ENCODE results near the gene CNDP2. TPM values are rescaled to one million over a fixed set of nuclear protein-coding genes. Genes with fewer than 3 reads are reported as not detected.

CNDP2 gene
- total RNA-seq, 4 donors from 2014 or later, result 31.1 to 52.5 (median 42.9) TPM

- intact Hi-C loops (cut with DNase I), result loop anchor here (5.0 kb wide), 1 partner anchor 354 kb away; no protein-coding TSS in a partner anchor
- no peaks in the 10 kb centered on the region for H3K36me3 ChIP-seq
- H3K27me3 ChIP-seq, result peaks cover 0 to 12% (median 0%) of the 10 kb centered on the region in 4 donors
- WGBS, result 95% methylated on average over 6 of the region's 6 CpGs
- H3K4me3 ChIP-seq, result no peak overlapping the region
- no peak for DNase-seq (ENCODE audit: extremely low spot score)
- H3K9me3 ChIP-seq, result peaks cover 0 to 10% (median 5%) of the 10 kb centered on the region in 4 donors
- peaks cover 9 to 23% (median 16%) of the 10 kb centered on the region in 4 donors for H3K4me1 ChIP-seq
- H3K27ac ChIP-seq (replicated peaks in 1 of 4), result no peak overlapping the region
- TF ChIP-seq CTCF (IDR thresholded peaks at IDR 0.05) (no peak), POLR2AphosphoS5 (IDR thresholded peaks at IDR 0.05) (no peak), POLR2A (IDR thresholded peaks at IDR 0.05; ENCODE audit: low read depth) (no peak)
Observed at GRCh38 chr18:74550886-74551285, 54.7 kb downstream of the CNDP2 start.

GRCh38 chr18:74551452-74551851 is 55.3 kb downstream of the CNDP2 start:
- TF ChIP-seq CTCF (IDR thresholded peaks at IDR 0.05) (no peak), POLR2A (IDR thresholded peaks at IDR 0.05; ENCODE audit: low read depth) (no peak), EP300 (IDR thresholded peaks at IDR 0.05) (no peak), POLR2AphosphoS5 (IDR thresholded peaks at IDR 0.05) (no peak)
- 23% methylated on average over 3 of the region's 3 CpGs for WGBS
- peaks cover 3 to 18% (median 11%) of the 10 kb centered on the region in 4 donors for H3K4me1 ChIP-seq

GRCh38 chr18:74551936-74552555 is 55.9 kb downstream of the CNDP2 start:
- TF ChIP-seq POLR2AphosphoS5 (IDR thresholded peaks at IDR 0.05) (no peak), POLR2A (IDR thresholded peaks at IDR 0.05; ENCODE audit: low read depth) (no peak), EP300 (IDR thresholded peaks at IDR 0.05) (no peak), CTCF (IDR thresholded peaks at IDR 0.05) (peak; percentile 66 to 81 (median 79))
- no peak overlapping the region for H3K27ac ChIP-seq (replicated peaks in 1 of 4)
- H3K4me1 ChIP-seq, result peaks cover 0 to 14% (median 9%) of the 10 kb centered on the region in 4 donors
- H3K4me3 ChIP-seq, result no peak overlapping the region
- WGBS, result 22% methylated on average over 5 of the region's 5 CpGs
- H3K27me3 ChIP-seq, result peaks cover 0 to 12% (median 0%) of the 10 kb centered on the region in 4 donors
- intact Hi-C loops (cut with DNase I), result loop anchor here (2.0 to 5.0 kb wide), 2 partner anchors 199 to 355 kb away; no protein-coding TSS in a partner anchor
- peak; percentile 95 for DNase-seq (ENCODE audit: extremely low spot score)
- H3K36me3 ChIP-seq, result no peaks in the 10 kb centered on the region
- peaks cover 0 to 10% (median 5%) of the 10 kb centered on the region in 4 donors for H3K9me3 ChIP-seq

More at GRCh38 chr18:74551452-74551851, 55.3 kb downstream of the CNDP2 start:
- H3K27me3 ChIP-seq, result peaks cover 0 to 12% (median 0%) of the 10 kb centered on the region in 4 donors
- no peak overlapping the region for H3K27ac ChIP-seq (replicated peaks in 1 of 4)
- intact Hi-C loops (cut with DNase I), result loop anchor here (5.0 kb wide), 1 partner anchor 354 kb away; no protein-coding TSS in a partner anchor
- DNase-seq (ENCODE audit: extremely low spot score), result no peak
- H3K36me3 ChIP-seq, result no peaks in the 10 kb centered on the region
- peaks cover 0 to 10% (median 5%) of the 10 kb centered on the region in 4 donors for H3K9me3 ChIP-seq
- no peak overlapping the region for H3K4me3 ChIP-seq

- TF ChIP-seq POLR2AphosphoS5 (IDR thresholded peaks at IDR 0.05) (no peak), POLR2A (IDR thresholded peaks at IDR 0.05; ENCODE audit: low read depth) (no peak), CTCF (IDR thresholded peaks at IDR 0.05) (no peak), EP300 (IDR thresholded peaks at IDR 0.05) (no peak)
- intact Hi-C loops (cut with DNase I), result no loop called here
- H3K9me3 ChIP-seq, result no peaks in the 10 kb centered on the region
- H3K36me3 ChIP-seq, result no peaks in the 10 kb centered on the region
- no peak overlapping the region for H3K4me3 ChIP-seq
- 81% methylated on average over 11 of the region's 11 CpGs for WGBS
- H3K4me1 ChIP-seq, result peaks cover 0 to 4% (median 2%) of the 10 kb centered on the region in 4 donors
- DNase-seq (ENCODE audit: extremely low spot score), result no peak
- H3K27ac ChIP-seq (replicated peaks in 1 of 4), result no peak overlapping the region
- H3K27me3 ChIP-seq, result peaks cover 0 to 19% (median 0%) of the 10 kb centered on the region in 4 donors
Observed at GRCh38 chr18:74556126-74556525, 60.0 kb downstream of the CNDP2 start.
